ENCODE results near the gene RPL7L1.
"Not testable (repeated sequence)": the region's sequence is repeated elsewhere in the genome, so short reads cannot be mapped to it uniquely, and the experiment has no call there.

RPL7L1 gene

GRCh38 chr6:42894041-42894828 lies 14.8 kb downstream of the RPL7L1 start:
- FAIRE-seq: not testable (repeated sequence)

- no peak for FAIRE-seq
Observed at GRCh38 chr6:42896178-42896719, 16.8 kb downstream of the RPL7L1 start.

- FAIRE-seq: peak; percentile 88
Observed at GRCh38 chr6:42898891-42899361, 19.5 kb downstream of the RPL7L1 start.

GRCh38 chr6:42899871-42900270 lies 20.5 kb downstream of the RPL7L1 start:
- no peak for FAIRE-seq

- FAIRE-seq: peak; percentile 87
Observed at GRCh38 chr6:42901538-42901957, 22.1 kb downstream of the RPL7L1 start.

GRCh38 chr6:42902429-42903263 lies 23.2 kb downstream of the RPL7L1 start:
- FAIRE-seq: not testable (repeated sequence)

- no peak for FAIRE-seq
Observed at GRCh38 chr6:42904467-42904866, 25.1 kb downstream of the RPL7L1 start.

- FAIRE-seq: no peak
Observed at GRCh38 chr6:42907336-42907735, 27.9 kb downstream of the RPL7L1 start.

GRCh38 chr6:42909835-42910234 lies 30.4 kb downstream of the RPL7L1 start:
- no peak for FAIRE-seq

- no peak for FAIRE-seq
Observed at GRCh38 chr6:42911171-42912021, 32.0 kb downstream of the RPL7L1 start.

- FAIRE-seq: no peak
Observed at GRCh38 chr6:42914546-42914945, 35.1 kb downstream of the RPL7L1 start.

GRCh38 chr6:42915732-42916131 lies 36.3 kb downstream of the RPL7L1 start, which contains the start of gene PTCRA:
Gene PTCRA, plus strand, starts transcription at chr6:42916053. Its CDS starts 17 bp downstream, at chr6:42916070.
- no peak for FAIRE-seq

- no peak for FAIRE-seq
Observed at GRCh38 chr6:42916288-42916687, 36.9 kb downstream of the RPL7L1 start.

- FAIRE-seq: no peak
Observed at GRCh38 chr6:42921801-42922200, 42.4 kb downstream of the RPL7L1 start.

- no peak for FAIRE-seq
Observed at GRCh38 chr6:42923666-42924065, 44.2 kb downstream of the RPL7L1 start.

- no peak for FAIRE-seq
Observed at GRCh38 chr6:42925248-42925857, 45.9 kb downstream of the RPL7L1 start.

GRCh38 chr6:42928986-42929820 lies 49.8 kb downstream of the RPL7L1 start, which contains the start of gene CNPY3:
Gene CNPY3, plus strand, starts transcription at chr6:42929480. Its CDS starts 91 bp downstream, at chr6:42929571.
- FAIRE-seq: peak; percentile 94

- no peak for FAIRE-seq
Observed at GRCh38 chr6:42929821-42930360, 50.5 kb downstream of the RPL7L1 start.

- no peak for FAIRE-seq
Observed at GRCh38 chr6:42932412-42932811, 53.0 kb downstream of the RPL7L1 start.

GRCh38 chr6:42933205-42933604 lies 53.8 kb downstream of the RPL7L1 start:
- FAIRE-seq: no peak

GRCh38 chr6:42935322-42935721 lies 55.9 kb downstream of the RPL7L1 start:
- FAIRE-seq: no peak
